B cell (primary cell): ENCODE measurements around the gene OPHN1.

Experiments
- EZH2 ChIP-seq: IDR thresholded peaks from 2 replicates; pipeline ENCODE4 v1.6.1; 2012; ENCODE audit warnings: borderline replicate concordance, low read depth, mild to moderate bottlenecking, moderate library complexity, low read length; ENCODE audit not compliant: insufficient read depth, poor library complexity, severe bottlenecking
- TF ChIP-seq, protein P1 (sequence below): fragments of 200-600 bp; IDR thresholded peaks from one replicate; pipeline ENCODE4 v1.8.0; 2022; ENCODE audit warnings: antibody characterized with exemption, mild to moderate bottlenecking

DNA sequence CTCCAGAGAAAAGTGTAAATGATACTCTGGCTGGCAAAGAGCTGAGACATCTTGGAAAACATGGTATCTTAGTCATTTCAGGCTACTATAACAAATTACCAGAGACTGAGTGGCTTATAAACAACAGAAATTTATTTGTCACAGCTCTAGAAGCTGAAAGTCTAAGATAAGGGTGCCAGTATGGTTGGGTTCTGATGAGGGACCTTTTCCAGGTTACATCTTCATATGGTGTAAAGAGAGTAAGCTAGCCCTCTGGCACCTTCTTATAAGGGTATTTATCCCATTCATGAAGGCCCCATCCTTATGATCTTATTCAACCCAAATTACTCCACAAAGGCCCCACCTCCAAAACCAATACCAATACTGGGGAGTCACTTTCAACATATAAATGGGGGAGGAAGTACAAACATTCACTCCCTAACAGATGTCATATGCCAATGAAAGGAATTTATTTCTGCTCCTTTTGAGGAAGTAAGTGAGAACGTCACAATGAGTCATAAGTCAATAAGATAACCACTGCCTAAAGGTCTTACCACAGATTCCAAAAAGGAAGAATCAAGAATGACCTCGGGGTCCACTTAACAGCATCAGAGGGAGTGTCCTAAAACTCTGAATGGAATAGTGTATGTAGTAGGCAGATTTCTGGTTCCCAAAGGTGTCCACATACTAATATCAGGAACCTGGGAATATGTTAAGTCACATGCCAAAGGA, 246.6 kb downstream of the OPHN1 start:
- TF ChIP-seq, protein P1, sequence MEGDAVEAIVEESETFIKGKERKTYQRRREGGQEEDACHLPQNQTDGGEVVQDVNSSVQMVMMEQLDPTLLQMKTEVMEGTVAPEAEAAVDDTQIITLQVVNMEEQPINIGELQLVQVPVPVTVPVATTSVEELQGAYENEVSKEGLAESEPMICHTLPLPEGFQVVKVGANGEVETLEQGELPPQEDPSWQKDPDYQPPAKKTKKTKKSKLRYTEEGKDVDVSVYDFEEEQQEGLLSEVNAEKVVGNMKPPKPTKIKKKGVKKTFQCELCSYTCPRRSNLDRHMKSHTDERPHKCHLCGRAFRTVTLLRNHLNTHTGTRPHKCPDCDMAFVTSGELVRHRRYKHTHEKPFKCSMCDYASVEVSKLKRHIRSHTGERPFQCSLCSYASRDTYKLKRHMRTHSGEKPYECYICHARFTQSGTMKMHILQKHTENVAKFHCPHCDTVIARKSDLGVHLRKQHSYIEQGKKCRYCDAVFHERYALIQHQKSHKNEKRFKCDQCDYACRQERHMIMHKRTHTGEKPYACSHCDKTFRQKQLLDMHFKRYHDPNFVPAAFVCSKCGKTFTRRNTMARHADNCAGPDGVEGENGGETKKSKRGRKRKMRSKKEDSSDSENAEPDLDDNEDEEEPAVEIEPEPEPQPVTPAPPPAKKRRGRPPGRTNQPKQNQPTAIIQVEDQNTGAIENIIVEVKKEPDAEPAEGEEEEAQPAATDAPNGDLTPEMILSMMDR, result no peak
- no peak for TF ChIP-seq EZH2
